ENCODE data around the gene SPAG17.

DNA sequence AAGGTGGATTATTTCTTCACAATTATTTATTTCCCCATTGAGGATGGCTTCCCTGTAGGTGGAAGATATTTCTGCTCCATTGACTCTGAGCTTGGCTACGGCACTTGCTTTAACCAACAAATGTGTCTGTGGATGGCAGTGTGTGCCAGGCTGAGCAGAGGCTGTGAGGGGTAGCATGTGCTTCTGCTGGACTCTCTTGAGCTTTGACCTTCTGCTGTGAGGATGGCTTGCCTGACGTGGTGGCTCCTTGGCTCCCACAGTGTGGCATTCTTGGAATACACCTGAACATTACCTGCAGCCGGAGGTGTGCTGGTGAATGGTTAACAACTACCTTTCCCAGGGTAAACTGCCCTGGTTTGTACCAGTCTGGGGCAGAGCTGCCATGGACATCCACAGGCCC, 208.6 kb downstream of the SPAG17 start:
- no peak for TF ChIP-seq EZH2 (IDR thresholded peaks at IDR 0.05)
- no peak for TF ChIP-seq YY1 (IDR thresholded peaks at IDR 0.05; ENCODE audit: extremely low read depth, insufficient replicate concordance, low read depth, low read length)

Measured in HCT116 (cell line).